Neural cell (in vitro differentiated cells): ENCODE data around the gene NAMPT.

Experiments used
- CTCF ChIP-seq: fragments of 450-650 bp; IDR thresholded peaks from 2 replicates; pipeline ENCODE4 v1.5.1; 2014; ENCODE audit warnings: antibody characterized with exemption, mild to moderate bottlenecking, moderate library complexity; ENCODE audit not compliant: poor library complexity, severe bottlenecking
- EP300 ChIP-seq: fragments of 450-650 bp; conservative IDR thresholded peaks from 2 replicates; pipeline ENCODE4 v1.6.1; 2014; ENCODE audit warnings: antibody characterized with exemption, mild to moderate bottlenecking, moderate library complexity; ENCODE audit not compliant: poor library complexity, severe bottlenecking
- EZH2 ChIP-seq: fragments of 200-600, 300-800 bp; shearing (Covaris generic), sonication (generic); IDR thresholded peaks from 2 replicates; pipeline ENCODE4 v1.6.1; 2014; ENCODE audit warnings: antibody characterized with exemption, low read length, borderline replicate concordance, mild to moderate bottlenecking; ENCODE audit not compliant: insufficient read depth, poor library complexity, severe bottlenecking
- MXI1 ChIP-seq: fragments of 450-650 bp; conservative IDR thresholded peaks from 2 replicates; pipeline ENCODE4 v1.6.1; 2014; ENCODE audit warnings: antibody characterized with exemption, mild to moderate bottlenecking; ENCODE audit not compliant: poor library complexity, severe bottlenecking
- POLR2AphosphoS5 ChIP-seq: IDR thresholded peaks from 2 replicates; pipeline ENCODE4 v1.6.1; 2012
- RAD21 ChIP-seq: fragments of 450-650 bp; conservative IDR thresholded peaks from 2 replicates; pipeline ENCODE4 v1.6.1; 2014; ENCODE audit warnings: antibody characterized with exemption, mild to moderate bottlenecking, moderate library complexity
- REST ChIP-seq: IDR thresholded peaks from 2 replicates; pipeline ENCODE4 v1.6.1; 2012; ENCODE audit warnings: borderline replicate concordance
- SMC3 ChIP-seq: fragments of 450-650 bp; conservative IDR thresholded peaks from 2 replicates; pipeline ENCODE4 v1.6.1; 2014; ENCODE audit warnings: antibody characterized with exemption, mild to moderate bottlenecking, moderate library complexity; ENCODE audit not compliant: poor library complexity
- TAF1 ChIP-seq: IDR thresholded peaks from 2 replicates; pipeline ENCODE4 v1.6.1; 2012; ENCODE audit warnings: low read depth

- TF ChIP-seq CTCF (no peak), TAF1 (no peak), EZH2 (no peak), EP300 (no peak), MXI1 (no peak), POLR2AphosphoS5 (no peak), SMC3 (no peak), RAD21 (no peak), REST (no peak)
These were observed 84.9 kb downstream of the NAMPT start for GRCh38 chr7:106199813-106200364.
